DMS 273 (cell line): ENCODE measurements around the gene OXT.

ENCODE experiments used
- DNase-seq: peaks from one replicate; lab custom pipeline; 2025; ENCODE audit not compliant: unreplicated experiment; lab: John Stamatoyannopoulos, UW

Gene OXT

DNA sequence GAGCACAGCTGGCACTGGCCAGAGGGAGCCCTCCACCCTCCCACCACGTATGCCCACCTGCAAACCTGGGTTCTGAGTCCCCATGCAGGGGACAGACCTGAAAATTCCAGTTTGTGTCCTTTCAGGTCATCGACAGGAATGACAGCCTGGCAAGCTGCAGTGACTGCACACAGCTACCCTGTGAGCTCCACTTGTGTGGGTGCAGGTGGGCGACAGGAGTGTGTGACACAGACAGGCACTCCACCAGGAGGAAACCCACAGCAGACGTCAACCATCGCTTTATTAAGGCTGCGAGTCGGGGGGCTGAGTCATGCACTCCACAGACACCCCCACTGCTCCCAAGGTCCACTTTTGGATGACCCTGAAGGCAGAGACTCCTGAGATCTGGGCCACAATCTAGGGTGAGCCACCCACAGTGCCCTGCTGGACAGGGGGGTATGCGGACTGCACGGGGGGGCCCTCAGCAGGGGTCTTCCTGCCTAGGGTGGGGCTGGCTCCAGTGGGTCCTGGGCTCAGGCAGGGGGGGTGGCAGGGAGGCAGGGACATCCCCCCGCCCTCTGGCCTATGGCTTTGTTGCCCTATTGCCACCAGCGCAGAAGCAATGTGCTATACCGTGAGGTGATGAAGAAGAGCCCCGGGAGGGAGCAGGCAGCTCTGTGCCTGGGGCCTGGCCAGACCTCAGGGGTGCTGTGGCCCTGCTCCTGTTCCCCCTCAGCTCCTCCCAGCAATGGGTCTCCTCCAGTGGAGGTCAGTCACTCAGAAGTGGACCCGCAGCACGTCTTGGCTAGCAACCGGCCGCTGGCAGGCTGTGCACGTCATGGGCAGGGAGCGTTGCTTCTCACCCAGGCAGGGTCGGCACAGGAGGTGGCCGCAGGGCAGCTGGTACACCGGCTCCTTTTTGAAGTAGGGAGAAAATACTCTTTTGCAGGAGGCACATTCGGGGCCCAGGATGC is 38.2 kb downstream of the OXT start:
- DNase-seq: no peak

DNA sequence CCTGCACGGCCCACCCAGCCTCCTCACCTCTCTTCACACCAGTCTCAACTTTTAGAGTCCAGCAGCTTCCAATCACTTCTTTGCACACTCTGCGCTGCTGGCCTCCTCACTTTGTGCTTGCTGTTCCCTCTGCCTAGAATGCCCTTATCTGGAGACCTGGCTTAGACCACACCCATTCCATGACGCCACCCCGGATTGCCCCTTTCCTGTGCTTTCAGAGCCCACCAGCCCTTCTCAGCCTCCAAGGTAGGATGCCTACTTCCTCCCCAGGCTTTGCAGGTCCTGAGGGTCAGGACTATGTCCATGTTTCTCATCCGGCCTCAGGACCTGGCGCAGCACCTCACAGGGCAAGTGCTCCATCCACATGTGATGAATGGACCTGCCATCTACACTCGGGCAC is 40.1 kb downstream of the OXT start:
- DNase-seq: no peak

DNA sequence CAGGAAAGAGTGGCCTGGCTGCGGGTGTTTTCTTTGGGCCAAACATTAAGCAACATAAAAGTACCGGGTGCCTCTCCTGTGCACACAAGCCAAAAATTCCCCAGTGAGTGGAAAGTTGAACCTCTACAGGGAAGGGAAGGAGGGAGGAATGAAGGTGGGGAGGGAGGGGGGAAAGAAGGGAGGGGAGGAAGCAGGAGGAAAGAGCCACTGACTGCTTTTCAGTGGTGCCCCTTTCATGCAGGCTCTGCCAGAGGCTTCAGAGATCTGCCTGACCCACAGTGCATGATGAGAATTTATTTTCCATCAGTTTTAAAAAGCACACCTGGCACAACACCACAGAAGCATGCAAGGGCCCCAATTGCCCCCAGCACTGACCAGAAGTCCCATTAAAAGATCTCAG is 40.6 kb downstream of the OXT start:
- no peak for DNase-seq

DNA sequence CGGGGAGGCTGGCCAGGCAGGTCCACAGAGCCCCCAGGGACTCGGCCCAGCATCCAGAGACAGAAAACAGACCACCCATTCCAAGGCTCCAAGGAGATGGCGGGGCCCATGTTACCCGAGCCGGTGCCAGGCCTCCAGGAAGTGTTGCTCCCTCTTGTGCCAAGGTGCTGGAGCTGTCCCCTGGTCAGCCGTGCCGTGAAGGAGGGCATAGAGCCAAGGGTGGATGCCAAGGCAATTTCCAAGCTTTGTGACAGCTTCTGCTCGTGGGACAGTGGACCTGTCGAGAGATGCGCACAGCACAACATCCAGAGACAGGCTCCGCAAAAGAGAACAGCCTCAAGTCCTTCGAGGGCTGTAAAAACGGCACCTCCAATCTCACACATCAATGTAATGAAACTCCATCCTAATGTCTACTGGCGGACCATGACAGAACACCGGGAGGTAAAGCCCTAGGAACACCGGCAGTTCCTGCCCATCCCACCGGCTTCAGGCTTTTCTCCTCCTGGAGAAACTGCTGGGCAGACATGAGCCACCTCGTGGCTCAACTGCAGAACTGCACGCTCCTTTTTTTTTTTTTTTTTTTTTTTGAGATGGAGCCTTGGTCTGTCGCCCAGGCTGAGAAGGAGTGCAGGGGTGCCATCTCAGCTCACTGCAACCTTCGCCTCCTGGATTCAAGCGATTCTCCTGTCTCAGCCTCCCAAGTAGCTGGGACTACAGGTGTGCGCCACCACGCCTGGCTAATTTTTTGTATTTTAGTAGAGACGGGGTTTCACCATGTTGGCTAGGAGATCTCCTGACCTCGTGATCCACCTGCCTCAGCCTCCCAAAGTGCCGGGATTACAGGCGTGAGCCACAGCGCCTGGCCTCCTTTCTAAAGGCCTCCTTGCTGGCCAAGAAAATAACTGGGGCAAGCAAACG is 44.0 kb downstream of the OXT start:
- peak; percentile 79 for DNase-seq

DNA sequence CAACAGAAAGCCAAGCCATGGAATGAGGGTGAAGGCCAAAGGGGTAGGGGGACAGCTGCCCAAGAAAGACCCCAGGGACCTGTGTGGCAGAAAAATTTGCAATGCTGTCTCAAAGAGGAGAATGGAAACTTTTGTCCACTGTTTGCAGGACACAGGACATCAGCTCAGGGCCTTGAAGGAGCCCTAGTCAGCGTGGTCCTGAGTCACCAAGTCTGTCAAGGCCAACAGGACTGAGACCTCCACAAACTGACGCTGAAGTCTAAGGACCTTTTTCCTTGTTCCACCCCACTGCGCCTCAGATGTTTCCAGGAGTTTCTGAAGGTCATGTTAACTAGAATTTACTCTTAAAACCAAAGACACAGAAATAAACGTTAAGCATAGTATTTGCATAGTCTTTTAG is 44.9 kb downstream of the OXT start:
- no peak for DNase-seq

DNA sequence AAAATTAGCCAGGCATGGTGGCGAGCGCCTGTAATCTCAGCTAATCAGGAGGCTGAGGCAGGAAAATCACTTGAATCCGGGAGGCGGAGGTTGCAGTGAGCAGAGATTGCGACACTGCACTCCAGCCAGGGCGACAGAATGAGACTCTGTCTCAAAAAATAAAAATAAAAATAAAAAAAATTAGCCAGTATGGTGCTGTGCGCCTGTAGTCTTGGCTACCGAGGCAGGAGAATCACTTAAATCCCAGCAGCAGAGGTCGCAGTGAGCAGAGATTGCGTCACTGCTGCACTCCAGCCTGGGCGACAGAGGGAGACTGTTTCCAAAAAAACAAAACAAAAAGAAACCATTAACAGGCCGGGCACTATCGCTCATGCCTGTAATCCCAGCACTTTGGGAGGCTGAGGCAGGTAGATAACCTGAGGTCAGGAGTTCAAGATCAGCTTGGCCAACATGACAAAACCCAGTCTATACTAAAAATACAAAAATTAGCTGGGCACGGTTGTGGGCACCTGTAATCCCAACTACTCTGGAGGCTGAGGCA is 46.5 kb downstream of the OXT start:
- peak; percentile 77 for DNase-seq

DNA sequence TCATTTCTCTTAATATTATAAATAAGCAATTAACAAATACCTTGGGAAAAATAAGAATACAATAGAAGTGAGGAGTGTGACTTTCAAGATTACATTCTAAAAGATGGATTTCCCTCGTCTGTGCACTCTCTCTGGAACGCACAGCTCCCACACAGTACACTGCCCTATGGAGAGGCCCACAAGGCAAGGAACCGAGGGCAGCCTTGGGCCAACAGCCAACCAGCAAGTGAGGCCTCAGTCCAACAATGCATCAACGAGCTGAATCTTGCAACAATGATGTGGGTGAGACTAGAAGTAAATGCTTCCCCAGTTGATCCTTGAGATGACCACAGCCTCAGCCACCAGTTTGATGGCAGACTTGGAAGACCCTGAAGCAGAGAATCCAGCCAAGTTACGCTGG is 47.6 kb downstream of the OXT start:
- DNase-seq: no peak

DNA sequence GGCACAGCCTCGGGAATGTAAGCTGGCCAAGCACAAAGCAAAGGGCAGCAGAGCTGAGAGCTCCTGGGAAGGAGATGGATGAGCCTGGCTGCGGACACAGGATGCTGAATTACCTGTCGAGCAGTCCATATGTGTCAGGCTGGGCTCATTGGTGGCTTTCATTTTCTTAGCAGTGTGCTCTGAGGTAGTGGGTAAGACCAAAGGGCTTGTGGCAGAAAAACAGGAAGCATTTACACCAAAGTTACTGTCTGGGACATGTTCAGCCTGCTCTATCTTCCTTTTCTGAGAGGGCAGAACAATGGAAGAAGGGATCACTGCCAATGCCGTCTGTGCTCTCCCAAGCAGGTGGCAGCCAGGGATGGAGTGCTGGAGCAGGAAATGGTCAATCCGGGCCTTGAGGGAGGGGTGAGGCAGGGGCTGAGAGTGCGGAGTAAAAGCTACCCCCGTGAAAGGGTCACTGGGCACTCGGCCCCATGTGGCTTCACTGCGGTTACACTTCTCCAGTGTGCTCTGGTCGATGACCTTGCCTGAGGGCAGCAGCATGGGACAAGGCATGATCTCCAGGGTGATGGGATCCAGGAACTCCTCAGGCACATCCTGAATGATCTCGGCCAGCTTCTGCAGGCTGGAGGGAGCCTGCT is 50.0 kb downstream of the OXT start:
- DNase-seq: no peak
